ENCODE data around the gene NLGN1.

NLGN1 gene

GRCh38 chr3:174335324-174335723, 937.8 kb downstream of the NLGN1 start:
- DNase-seq (ENCODE audit: low read depth in 2 of 2): no peak

DNA sequence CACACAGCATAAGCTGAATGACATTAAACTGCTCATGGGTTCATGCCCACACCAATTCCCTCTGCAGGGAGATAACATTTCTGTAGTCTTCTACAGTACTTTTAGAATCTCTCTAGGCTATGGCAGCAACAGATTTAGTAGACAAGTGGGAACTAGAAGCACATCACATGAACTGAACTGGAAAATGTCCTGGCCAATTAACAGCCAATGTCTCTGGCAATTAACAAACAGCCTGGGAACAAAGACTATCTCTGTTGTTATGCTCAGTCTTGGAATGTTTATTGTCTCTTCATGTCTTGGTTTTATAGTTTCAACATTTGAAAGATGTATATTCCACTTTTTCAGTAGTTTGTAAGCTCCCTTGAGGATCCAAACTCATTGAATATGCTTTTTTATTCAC, 938.4 kb downstream of the NLGN1 start:
- DNase-seq (ENCODE audit: low read depth in 2 of 2): no peak

Data from stimulated activated CD8-positive, alpha-beta memory T cell treated with anti-CD3 and anti-CD28 coated beads, Interleukin-7, amount 100 ng/mL, for 4 hours (primary cell).